HepG2 (cell line): Measurements from ENCODE around the gene CD68. TPM values are rescaled to one million over a fixed set of nuclear protein-coding genes. Genes with fewer than 3 reads are reported as not detected.

Experiments
- BRF2 ChIP-seq: sonication (generic); formaldehyde crosslinking; IDR thresholded peaks from 2 replicates; pipeline ENCODE4 v1.8.1; 2022; ENCODE audit warnings: mild to moderate bottlenecking, missing genetic modification reagents
- CHD4 ChIP-seq: fragments of 200-600 bp; sonication (generic); IDR thresholded peaks from 2 replicates; pipeline ENCODE4 v1.7.0; 2017; ENCODE audit warnings: mild to moderate bottlenecking, low read length, borderline replicate concordance
- MAFF ChIP-seq: IDR thresholded peaks from 2 replicates; pipeline ENCODE4 v1.6.1; 2011; ENCODE audit warnings: low read depth, low read length, improper control_type of control experiment
- MED13 ChIP-seq: sonication (generic); formaldehyde crosslinking; IDR thresholded peaks from 2 replicates; pipeline ENCODE4 v1.5.0; 2020; ENCODE audit warnings: missing genetic modification reagents
- SMC3 ChIP-seq: IDR thresholded peaks from 2 replicates; pipeline ENCODE4 v1.6.1; 2011; ENCODE audit warnings: low read length, improper control_type of control experiment
- ZFP62 ChIP-seq: sonication (generic); formaldehyde crosslinking; IDR thresholded peaks from 2 replicates; pipeline ENCODE4 v1.4.0; 2020; ENCODE audit warnings: missing genetic modification reagents
- ZHX2 ChIP-seq, 2 experiments: sonication (generic) in 1 of 2; formaldehyde crosslinking in 1 of 2; IDR thresholded peaks; 2 replicates each; pipeline versions ENCODE4 v1.6.1 to v1.9.0; 2014 to 2022; ENCODE audit warnings: antibody characterized with exemption in 1 of 2, borderline replicate concordance in 1 of 2, inconsistent platforms in 1 of 2, low read depth in 1 of 2, missing genetic modification reagents in 1 of 2
- polyA plus RNA-seq, 8 experiments: library from polyadenylated mRNA; depleted of rRNA in 3 of 8; stranded (reverse) in 7 of 8; unstranded in 1 of 8; fragments of >200 nt; fragmentation: Illumina TruSeq in 4 of 8; extraction: Trizol in 4 of 8; gene quantifications; 2 replicates each; pipeline versions ENCODE4 v1.2.1 to v1.2.3, GENCODE V29; 2011 to 2016; ENCODE audit warnings: low read depth in 4 of 8, missing spikeins in 1 of 8, mixed read lengths in 1 of 8; ENCODE audit not compliant: insufficient read depth in 1 of 8
- total RNA-seq, 5 experiments: library from RNA; depleted of rRNA; stranded (reverse); fragments of >200 nt; fragmentation: Illumina TruSeq; extraction: Trizol; gene quantifications; 2 replicates each; pipeline ENCODE4 v1.2.3, GENCODE V29; 2016; ENCODE audit warnings: low read depth in 1 of 5
- TF ChIP-seq, protein P1 (sequence below), 2 experiments: sonication (generic) in 1 of 2; formaldehyde crosslinking in 1 of 2; IDR thresholded peaks; 2 replicates each; pipeline versions ENCODE4 v1.5.1 to v1.6.1; 2011 to 2020; ENCODE audit warnings: borderline replicate concordance in 1 of 2, low read depth in 1 of 2, low read length in 1 of 2, mild to moderate bottlenecking in 1 of 2, missing genetic modification reagents in 1 of 2, moderate library complexity in 1 of 2
- TF ChIP-seq, protein P2 (sequence below): sonication (generic); formaldehyde crosslinking; IDR thresholded peaks from 2 replicates; pipeline ENCODE4 v1.4.0; 2020; ENCODE audit warnings: mild to moderate bottlenecking, missing genetic modification reagents

The CD68 gene
- total and polyA plus RNA-seq, 2 of the 13 experiments (the other 11 are each of a cell fraction or from before 2014, with no cell fraction given): 10.3 to 104 TPM

- TF ChIP-seq, protein P1, sequence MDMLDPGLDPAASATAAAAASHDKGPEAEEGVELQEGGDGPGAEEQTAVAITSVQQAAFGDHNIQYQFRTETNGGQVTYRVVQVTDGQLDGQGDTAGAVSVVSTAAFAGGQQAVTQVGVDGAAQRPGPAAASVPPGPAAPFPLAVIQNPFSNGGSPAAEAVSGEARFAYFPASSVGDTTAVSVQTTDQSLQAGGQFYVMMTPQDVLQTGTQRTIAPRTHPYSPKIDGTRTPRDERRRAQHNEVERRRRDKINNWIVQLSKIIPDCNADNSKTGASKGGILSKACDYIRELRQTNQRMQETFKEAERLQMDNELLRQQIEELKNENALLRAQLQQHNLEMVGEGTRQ (IDR thresholded peaks at IDR 0.05; ENCODE audit: low read depth, low read length): no peak
- TF ChIP-seq, protein P1 (CRISPR knock-in tag; IDR thresholded peaks at IDR 0.05; ENCODE audit: borderline replicate concordance): no peak
- TF ChIP-seq ZHX2 (IDR thresholded peaks at IDR 0.05; ENCODE audit: low read depth): no peak
- no peak for TF ChIP-seq ZHX2 (CRISPR knock-in tag; IDR thresholded peaks at IDR 0.05; ENCODE audit: borderline replicate concordance)
- TF ChIP-seq ZFP62 (CRISPR knock-in tag): no peak
- peak; percentile 89; the same call in 1 of the 2 replicates for TF ChIP-seq MED13 (CRISPR knock-in tag)
- no peak for TF ChIP-seq SMC3
- TF ChIP-seq BRF2 (CRISPR knock-in tag): no peak
- TF ChIP-seq, protein P2, sequence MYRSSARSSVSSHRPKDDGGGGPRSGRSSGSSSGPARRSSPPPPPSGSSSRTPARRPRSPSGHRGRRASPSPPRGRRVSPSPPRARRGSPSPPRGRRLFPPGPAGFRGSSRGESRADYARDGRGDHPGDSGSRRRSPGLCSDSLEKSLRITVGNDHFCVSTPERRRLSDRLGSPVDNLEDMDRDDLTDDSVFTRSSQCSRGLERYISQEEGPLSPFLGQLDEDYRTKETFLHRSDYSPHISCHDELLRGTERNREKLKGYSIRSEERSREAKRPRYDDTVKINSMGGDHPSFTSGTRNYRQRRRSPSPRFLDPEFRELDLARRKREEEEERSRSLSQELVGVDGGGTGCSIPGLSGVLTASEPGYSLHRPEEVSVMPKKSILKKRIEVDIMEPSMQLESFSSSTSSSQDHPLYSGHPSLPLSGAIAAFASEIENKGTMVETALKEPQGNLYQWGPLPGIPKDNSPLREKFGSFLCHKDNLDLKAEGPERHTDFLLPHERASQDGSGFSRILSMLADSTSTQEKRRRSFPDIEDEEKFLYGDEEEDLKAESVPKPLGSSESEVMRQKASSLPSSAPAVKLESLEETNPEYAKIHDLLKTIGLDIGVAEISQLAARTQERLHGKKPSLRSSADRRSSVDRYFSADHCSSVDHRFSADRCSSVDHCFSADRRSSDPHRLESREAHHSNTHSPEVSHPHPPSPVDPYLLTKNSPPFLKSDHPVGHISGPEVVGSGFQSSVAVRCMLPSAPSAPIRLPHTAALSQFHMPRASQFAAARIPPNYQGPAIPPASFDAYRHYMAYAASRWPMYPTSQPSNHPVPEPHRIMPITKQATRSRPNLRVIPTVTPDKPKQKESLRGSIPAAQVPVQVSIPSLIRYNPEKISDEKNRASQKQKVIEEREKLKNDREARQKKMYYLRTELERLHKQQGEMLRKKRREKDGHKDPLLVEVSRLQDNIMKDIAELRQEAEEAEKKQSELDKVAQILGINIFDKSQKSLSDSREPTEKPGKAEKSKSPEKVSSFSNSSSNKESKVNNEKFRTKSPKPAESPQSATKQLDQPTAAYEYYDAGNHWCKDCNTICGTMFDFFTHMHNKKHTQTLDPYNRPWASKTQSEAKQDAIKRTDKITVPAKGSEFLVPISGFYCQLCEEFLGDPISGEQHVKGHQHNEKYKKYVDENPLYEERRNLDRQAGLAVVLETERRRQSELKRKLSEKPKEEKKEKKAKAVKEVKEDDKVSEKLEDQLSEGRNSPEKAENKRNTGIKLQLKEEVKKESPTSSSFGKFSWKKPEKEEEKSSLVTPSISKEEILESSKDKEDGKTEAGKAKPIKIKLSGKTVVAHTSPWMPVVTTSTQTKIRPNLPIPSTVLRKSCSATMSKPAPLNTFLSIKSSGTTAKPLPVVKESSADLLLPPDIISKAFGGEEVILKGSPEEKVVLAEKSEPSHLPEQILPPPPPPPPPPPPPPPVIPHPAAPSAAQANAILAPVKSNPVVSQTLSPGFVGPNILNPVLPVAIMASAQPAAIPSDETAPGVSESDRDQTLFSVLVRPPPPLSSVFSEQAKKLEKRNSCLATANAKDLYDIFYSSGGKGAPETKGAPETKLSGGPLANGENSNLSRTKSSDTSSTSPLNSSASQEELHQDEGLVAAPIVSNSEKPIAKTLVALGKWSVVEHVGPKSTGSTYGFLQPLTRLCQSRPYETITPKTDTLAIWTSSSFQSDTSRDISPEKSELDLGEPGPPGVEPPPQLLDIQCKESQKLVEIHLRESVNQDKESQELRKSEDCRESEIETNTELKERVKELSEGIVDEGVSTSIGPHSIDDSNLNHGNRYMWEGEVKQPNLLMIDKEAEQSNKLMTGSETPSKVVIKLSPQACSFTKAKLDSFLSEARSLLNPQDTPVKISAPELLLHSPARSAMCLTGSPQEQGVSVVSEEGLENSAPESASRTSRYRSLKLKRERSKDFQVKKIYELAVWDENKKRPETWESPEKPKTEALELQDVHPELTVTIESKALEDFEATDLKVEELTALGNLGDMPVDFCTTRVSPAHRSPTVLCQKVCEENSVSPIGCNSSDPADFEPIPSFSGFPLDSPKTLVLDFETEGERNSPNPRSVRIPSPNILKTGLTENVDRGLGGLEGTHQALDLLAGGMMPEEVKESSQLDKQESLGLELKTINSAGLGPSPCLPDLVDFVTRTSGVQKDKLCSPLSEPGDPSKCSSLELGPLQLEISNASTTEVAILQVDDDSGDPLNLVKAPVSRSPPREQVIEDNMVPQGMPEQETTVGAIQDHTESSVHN (CRISPR knock-in tag): no peak
- peak; percentile 17; the same call in 1 of the 2 replicates for TF ChIP-seq CHD4
- no peak for TF ChIP-seq MAFF
Observed at GRCh38 chr17:7627250-7628121, 48.0 kb downstream of the CD68 start, which contains the start of gene SAT2 (continued).
